GM15510 (cell line): Measurements from ENCODE around the gene LGALS1.

Source experiments
- POLR2A ChIP-seq: IDR thresholded peaks from 3 replicates; pipeline ENCODE4 v1.6.1; 2011; ENCODE audit warnings: borderline replicate concordance; ENCODE audit not compliant: insufficient read length; ENCODE audit errors: extremely low read depth

Gene LGALS1

GRCh38 chr22:37710675-37711074, 35.2 kb downstream of the LGALS1 start:
- TF ChIP-seq POLR2A, result no peak

DNA sequence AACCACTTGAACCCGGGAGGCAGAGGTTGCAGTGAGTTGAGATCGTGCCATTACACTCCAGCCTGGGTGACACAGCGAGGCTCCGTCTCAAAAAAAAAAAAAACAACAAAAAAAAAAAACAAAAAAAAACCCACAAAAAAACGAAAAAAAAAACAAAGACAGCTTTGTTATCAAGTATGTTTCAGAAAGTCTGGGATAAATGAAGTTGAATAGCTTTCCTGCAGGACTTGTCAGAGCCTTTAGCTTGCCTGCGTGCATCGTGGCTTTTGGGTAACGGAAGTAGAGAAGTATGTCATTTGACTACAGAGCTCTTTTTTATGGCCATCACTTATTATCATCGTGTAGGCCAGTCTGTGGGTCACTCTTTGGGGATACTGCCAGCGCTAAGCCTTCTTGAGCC, 36.1 kb downstream of the LGALS1 start:
- TF ChIP-seq POLR2A, result no peak

DNA sequence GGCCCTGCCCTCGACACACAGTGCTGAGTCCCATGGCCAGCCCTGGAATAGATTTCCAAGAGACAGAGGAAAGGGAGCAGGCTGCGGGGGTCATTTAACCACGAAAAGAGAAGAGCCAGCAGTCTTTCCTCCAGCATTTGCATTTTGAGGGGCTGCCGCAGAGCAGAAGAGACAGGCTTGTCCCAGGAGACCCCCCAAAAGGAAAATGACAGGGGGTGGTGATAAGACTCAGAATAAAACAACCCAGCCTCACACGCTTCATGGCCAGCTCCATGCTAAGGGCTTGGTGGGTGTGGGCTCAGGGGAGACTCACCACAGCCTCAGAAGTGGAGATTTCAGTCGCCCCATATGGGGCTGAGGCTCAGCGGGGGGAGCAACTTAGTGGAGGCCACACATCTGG, 38.3 kb downstream of the LGALS1 start:
- TF ChIP-seq POLR2A, result no peak

- no peak for TF ChIP-seq POLR2A
These were observed 39.2 kb downstream of the LGALS1 start for GRCh38 chr22:37714634-37715033.

DNA sequence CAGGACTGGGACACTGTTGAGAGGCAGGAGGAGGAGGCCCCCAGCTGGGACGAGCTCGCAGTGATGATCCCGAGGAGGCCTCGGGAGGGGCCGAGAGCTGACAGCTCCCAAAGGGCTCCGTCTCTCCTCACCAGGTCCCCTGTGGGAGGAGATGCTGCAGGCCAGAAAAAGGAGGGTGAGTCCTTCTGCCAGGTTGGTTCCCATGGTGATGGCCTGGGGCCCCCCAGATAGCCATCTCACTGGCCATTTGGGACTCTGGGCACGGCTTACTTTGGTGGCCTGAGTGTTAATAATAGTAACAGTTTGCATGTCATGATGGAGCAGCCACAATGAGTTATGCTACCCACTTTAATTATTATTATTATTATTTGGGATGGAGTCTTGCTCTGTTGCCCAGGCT, 40.3 kb downstream of the LGALS1 start:
- TF ChIP-seq POLR2A, result no peak

- no peak for TF ChIP-seq POLR2A
These were observed 41.3 kb downstream of the LGALS1 start for GRCh38 chr22:37716708-37717107.

DNA sequence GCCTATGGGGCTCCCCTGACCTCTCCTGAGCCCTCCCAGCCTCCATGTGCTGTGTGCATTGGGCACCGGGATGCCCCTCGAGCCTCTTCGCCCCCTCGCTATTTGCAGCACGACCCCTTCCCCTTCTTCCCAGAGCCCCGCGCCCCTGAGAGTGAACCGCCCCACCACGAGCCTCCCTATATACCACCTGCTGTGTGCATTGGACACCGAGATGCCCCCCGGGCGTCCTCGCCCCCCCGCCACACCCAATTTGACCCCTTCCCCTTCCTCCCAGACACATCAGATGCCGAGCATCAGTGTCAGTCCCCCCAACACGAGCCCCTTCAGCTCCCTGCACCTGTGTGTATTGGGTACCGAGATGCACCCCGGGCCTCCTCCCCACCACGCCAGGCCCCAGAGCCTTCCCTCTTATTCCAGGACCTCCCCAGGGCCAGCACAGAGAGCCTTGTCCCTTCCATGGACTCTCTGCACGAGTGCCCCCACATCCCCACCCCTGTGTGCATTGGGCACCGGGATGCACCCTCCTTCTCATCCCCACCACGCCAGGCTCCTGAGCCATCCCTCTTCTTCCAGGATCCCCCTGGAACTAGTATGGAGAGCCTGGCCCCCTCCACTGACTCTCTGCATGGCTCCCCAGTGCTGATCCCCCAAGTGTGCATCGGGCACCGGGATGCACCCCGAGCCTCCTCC, 50.3 kb downstream of the LGALS1 start:
- no peak for TF ChIP-seq POLR2A

GRCh38 chr22:37726241-37726887, 50.9 kb downstream of the LGALS1 start:
- no peak for TF ChIP-seq POLR2A

GRCh38 chr22:37728620-37729019, 53.2 kb downstream of the LGALS1 start:
- no peak for TF ChIP-seq POLR2A
